IMR-90 (cell line): ENCODE data around the gene TRIP11.

Source experiments
- CTCF ChIP-seq: conservative IDR thresholded peaks from 2 replicates; pipeline ENCODE4 v1.5.1; 2012; ENCODE audit warnings: mild to moderate bottlenecking, low read depth, low read length, improper control_type of control experiment
- MXI1 ChIP-seq: IDR thresholded peaks from 2 replicates; pipeline ENCODE4 v1.6.1; 2012; ENCODE audit warnings: low read depth, mild to moderate bottlenecking, low read length, moderate library complexity, borderline replicate concordance
- POLR2A ChIP-seq: IDR thresholded peaks from 2 replicates; pipeline ENCODE4 v1.6.1; 2012; ENCODE audit warnings: mild to moderate bottlenecking, low read depth, low read length
- RAD21 ChIP-seq: IDR thresholded peaks from 2 replicates; pipeline ENCODE4 v1.6.1; 2012; ENCODE audit warnings: low read length, improper control_type of control experiment
- RCOR1 ChIP-seq: IDR thresholded peaks from 2 replicates; pipeline ENCODE4 v1.6.1; 2012; ENCODE audit warnings: mild to moderate bottlenecking, low read length, improper control_type of control experiment; ENCODE audit not compliant: insufficient replicate concordance

DNA sequence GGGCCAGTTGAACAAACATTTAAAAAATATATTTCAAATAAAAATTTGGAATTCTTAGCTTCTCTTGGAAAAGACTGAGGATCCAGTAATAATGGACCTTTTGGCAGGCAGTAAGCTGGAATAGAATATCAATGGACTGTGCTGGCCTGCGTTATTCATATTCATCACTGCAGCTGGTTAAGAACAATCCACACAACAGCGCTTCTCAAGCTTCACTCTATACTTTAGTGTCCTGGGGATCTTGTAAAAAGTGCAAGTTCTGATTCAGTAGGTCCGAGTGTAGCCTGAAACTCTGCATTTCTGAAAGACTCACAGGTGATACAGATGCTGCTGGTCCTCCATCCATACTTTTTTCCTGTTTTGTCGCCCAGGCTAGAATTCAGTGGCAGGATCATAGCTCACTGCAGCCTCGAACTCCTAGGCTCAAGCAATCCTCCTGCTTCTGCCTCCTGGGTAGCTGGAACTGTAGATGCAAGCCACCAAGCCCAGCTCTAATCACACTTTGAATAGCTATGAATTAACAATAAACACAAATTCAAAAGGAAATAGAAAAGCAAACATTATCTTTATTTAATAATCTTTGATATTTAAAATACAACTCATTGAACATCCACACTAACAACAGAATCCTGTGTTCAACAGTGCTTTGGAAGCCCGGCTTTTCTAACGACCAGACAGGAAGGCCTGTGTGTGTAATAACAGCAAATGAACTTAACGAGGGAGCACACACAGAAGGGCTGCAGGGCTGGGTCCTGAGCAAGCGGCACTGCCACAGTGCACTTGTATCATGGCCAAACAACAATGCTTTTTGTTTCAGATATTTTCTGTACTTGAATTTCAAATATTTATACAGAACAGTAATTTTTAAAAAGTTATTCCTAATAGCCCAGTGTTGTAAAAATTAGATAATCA, 18.4 kb upstream of the TRIP11 start:
- TF ChIP-seq CTCF (no peak), RAD21 (no peak), RCOR1 (no peak), MXI1 (no peak), POLR2A (no peak)
